Measurements from ENCODE around the gene IGSF22. TPM values are rescaled to one million over a fixed set of nuclear protein-coding genes. Genes with fewer than 3 reads are reported as not detected.

IGSF22 gene
- polyA plus RNA-seq (0.68 and 0.90 TPM in 2 replicates), polyA minus RNA-seq (0.24 and 0.35 TPM in 2 replicates)

DNA sequence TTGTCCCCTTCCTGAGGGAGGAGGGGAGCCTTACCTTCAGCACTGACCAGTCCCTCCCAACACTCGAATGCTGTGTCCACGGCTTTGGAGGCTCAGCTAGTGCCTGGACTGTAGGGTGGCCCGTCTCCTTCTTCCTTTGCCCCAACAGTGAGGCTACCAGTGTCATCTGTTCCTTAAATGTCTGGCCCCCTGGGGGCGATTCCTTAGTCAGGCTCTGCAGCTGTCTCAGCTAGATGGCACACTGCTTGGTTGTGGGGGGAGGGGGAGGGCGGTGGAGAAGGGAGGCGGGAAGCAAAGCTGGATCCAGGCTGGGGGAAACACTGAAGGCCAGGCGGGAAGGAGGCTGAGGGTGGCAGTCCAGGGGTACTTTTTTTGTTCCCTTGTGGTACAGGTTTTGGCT lies at the start of gene IGSF22:
IGSF22 (minus strand) TSS at position 149 of the 400 bp plus-strand sequence. CDS start 1,952 bp downstream, outside the sequence.
- no peak within 1 kb of the TSS for H3K4me2 ChIP-seq (ENCODE audit: low read length)
- H3K27me3 ChIP-seq (ENCODE audit: insufficient read depth, low read depth, low read length), result peaks cover 9% of the 10 kb centered on the region
- no peaks in the 10 kb centered on the region for H4K20me1 ChIP-seq (ENCODE audit: insufficient read depth)
- no peak within 1 kb of the TSS for H2AFZ ChIP-seq (ENCODE audit: low read depth, low read length)
- H3K27ac ChIP-seq (ENCODE audit: low read length), result no peak within 1 kb of the TSS
- H3K9ac ChIP-seq (ENCODE audit: low read length), result no peak within 1 kb of the TSS
- TF ChIP-seq, protein P1, sequence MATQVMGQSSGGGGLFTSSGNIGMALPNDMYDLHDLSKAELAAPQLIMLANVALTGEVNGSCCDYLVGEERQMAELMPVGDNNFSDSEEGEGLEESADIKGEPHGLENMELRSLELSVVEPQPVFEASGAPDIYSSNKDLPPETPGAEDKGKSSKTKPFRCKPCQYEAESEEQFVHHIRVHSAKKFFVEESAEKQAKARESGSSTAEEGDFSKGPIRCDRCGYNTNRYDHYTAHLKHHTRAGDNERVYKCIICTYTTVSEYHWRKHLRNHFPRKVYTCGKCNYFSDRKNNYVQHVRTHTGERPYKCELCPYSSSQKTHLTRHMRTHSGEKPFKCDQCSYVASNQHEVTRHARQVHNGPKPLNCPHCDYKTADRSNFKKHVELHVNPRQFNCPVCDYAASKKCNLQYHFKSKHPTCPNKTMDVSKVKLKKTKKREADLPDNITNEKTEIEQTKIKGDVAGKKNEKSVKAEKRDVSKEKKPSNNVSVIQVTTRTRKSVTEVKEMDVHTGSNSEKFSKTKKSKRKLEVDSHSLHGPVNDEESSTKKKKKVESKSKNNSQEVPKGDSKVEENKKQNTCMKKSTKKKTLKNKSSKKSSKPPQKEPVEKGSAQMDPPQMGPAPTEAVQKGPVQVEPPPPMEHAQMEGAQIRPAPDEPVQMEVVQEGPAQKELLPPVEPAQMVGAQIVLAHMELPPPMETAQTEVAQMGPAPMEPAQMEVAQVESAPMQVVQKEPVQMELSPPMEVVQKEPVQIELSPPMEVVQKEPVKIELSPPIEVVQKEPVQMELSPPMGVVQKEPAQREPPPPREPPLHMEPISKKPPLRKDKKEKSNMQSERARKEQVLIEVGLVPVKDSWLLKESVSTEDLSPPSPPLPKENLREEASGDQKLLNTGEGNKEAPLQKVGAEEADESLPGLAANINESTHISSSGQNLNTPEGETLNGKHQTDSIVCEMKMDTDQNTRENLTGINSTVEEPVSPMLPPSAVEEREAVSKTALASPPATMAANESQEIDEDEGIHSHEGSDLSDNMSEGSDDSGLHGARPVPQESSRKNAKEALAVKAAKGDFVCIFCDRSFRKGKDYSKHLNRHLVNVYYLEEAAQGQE (IDR thresholded peaks at IDR 0.05; ENCODE audit: borderline replicate concordance), result no peak
- TF ChIP-seq EP300 (conservative IDR thresholded peaks at IDR 0.05; ENCODE audit: poor library complexity, severe bottlenecking), result no peak
- TF ChIP-seq EZH2 (IDR thresholded peaks at IDR 0.05; ENCODE audit: borderline replicate concordance, insufficient read depth, low read length, poor library complexity, severe bottlenecking), result no peak
- no peak for TF ChIP-seq POLR2AphosphoS5 (IDR thresholded peaks at IDR 0.05)
- no peak for TF ChIP-seq SMC3 (conservative IDR thresholded peaks at IDR 0.05; ENCODE audit: poor library complexity)
- no peak for TF ChIP-seq MXI1 (conservative IDR thresholded peaks at IDR 0.05; ENCODE audit: poor library complexity, severe bottlenecking)
- TF ChIP-seq, protein P2, sequence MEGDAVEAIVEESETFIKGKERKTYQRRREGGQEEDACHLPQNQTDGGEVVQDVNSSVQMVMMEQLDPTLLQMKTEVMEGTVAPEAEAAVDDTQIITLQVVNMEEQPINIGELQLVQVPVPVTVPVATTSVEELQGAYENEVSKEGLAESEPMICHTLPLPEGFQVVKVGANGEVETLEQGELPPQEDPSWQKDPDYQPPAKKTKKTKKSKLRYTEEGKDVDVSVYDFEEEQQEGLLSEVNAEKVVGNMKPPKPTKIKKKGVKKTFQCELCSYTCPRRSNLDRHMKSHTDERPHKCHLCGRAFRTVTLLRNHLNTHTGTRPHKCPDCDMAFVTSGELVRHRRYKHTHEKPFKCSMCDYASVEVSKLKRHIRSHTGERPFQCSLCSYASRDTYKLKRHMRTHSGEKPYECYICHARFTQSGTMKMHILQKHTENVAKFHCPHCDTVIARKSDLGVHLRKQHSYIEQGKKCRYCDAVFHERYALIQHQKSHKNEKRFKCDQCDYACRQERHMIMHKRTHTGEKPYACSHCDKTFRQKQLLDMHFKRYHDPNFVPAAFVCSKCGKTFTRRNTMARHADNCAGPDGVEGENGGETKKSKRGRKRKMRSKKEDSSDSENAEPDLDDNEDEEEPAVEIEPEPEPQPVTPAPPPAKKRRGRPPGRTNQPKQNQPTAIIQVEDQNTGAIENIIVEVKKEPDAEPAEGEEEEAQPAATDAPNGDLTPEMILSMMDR (IDR thresholded peaks at IDR 0.05; ENCODE audit: poor library complexity, severe bottlenecking), result no peak
- TF ChIP-seq RAD21 (conservative IDR thresholded peaks at IDR 0.05), result no peak
- no peak for TF ChIP-seq TAF1 (IDR thresholded peaks at IDR 0.05; ENCODE audit: low read depth)
- no peak within 1 kb of the TSS for H3K4me3 ChIP-seq (ENCODE audit: low read length)
- H3F3A ChIP-seq (ENCODE audit: insufficient read depth, low read length, poor library complexity, severe bottlenecking), result no peaks in the 10 kb centered on the region
- no peaks in the 10 kb centered on the region for H3K79me2 ChIP-seq (replicated peaks; ENCODE audit: insufficient read depth, low read length)
- H3K9me3 ChIP-seq (ENCODE audit: low read length), result no peaks in the 10 kb centered on the region
- no peaks in the 10 kb centered on the region for H3K36me3 ChIP-seq (ENCODE audit: insufficient read depth, low read length)
- H3K9me2 ChIP-seq (ENCODE audit: insufficient read depth, low read length), result no peaks in the 10 kb centered on the region

DNA sequence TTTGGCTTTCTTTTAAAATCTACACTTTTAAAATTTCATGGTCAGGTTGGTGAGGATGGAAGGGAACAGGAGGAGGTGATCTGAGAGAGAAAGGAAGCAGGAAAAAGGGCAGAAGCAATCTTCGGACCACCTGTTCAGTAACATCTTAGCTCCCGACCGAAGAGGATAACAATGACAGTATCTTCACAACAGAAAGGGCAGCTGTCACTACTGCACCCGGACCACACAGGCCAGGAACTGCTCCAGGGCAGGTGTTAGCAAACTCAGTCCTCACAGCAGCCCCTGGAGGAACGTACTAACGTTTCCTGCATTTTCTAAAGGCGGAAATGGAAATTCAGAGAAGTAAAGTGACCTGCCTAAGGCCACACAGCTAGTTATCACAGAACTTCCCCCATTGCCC lies 48.8 kb upstream of the IGSF22 start:
- no peak for TF ChIP-seq EZH2 (IDR thresholded peaks at IDR 0.05; ENCODE audit: borderline replicate concordance, insufficient read depth, low read length, poor library complexity, severe bottlenecking)
- TF ChIP-seq, protein P2 (IDR thresholded peaks at IDR 0.05; ENCODE audit: poor library complexity, severe bottlenecking), result no peak
- TF ChIP-seq TAF1 (IDR thresholded peaks at IDR 0.05; ENCODE audit: low read depth), result no peak
- TF ChIP-seq MXI1 (conservative IDR thresholded peaks at IDR 0.05; ENCODE audit: poor library complexity, severe bottlenecking), result no peak
- TF ChIP-seq, protein P1 (IDR thresholded peaks at IDR 0.05; ENCODE audit: borderline replicate concordance), result no peak
- TF ChIP-seq RAD21 (conservative IDR thresholded peaks at IDR 0.05), result no peak
- TF ChIP-seq POLR2AphosphoS5 (IDR thresholded peaks at IDR 0.05), result no peak
- no peak for TF ChIP-seq EP300 (conservative IDR thresholded peaks at IDR 0.05; ENCODE audit: poor library complexity, severe bottlenecking)
- Histone ChIP-seq H3K79me2 (replicated peaks; ENCODE audit: insufficient read depth, low read length) (no peaks in the 10 kb centered on the region), H3K27ac (ENCODE audit: low read length) (no peak overlapping the region), H3K4me3 (ENCODE audit: low read length) (no peak overlapping the region), H3K9me2 (ENCODE audit: insufficient read depth, low read length) (no peaks in the 10 kb centered on the region), H3K9ac (ENCODE audit: low read length) (no peak overlapping the region), H3F3A (ENCODE audit: insufficient read depth, low read length, poor library complexity, severe bottlenecking) (no peaks in the 10 kb centered on the region), H3K4me2 (ENCODE audit: low read length) (no peak overlapping the region), H3K36me3 (ENCODE audit: insufficient read depth, low read length) (no peaks in the 10 kb centered on the region), H3K9me3 (ENCODE audit: low read length) (no peaks in the 10 kb centered on the region), H2AFZ (ENCODE audit: low read depth, low read length) (no peak overlapping the region), H3K27me3 (ENCODE audit: insufficient read depth, low read depth, low read length) (no peaks in the 10 kb centered on the region), H4K20me1 (ENCODE audit: insufficient read depth) (no peaks in the 10 kb centered on the region)
